MCF 10A (cell line): ENCODE data around the gene CAMTA1. TPM values are rescaled to one million over a fixed set of nuclear protein-coding genes. Genes with fewer than 3 reads are reported as not detected.

ENCODE experiments used
- BruUV-seq: library from RNA; stranded (reverse); fragments of 400-500 nt; replicated peaks from 2 replicates; lab custom pipeline; 2021; lab: Mats Ljungman, UMichigan
- CTCF ChIA-PET: fragments of 300-600 bp; sonication (Branson Sonifier 250); formaldehyde crosslinking; extraction: SDS; loops from one replicate; lab custom pipeline; 2021; ENCODE audit warnings: antibody characterized with exemption, inconsistent platforms; lab: Yijun Ruan, JAX
- POLR2A ChIA-PET: fragments of 300-600, 350-650 bp; sonication (Branson Sonifier 250); formaldehyde crosslinking; extraction: SDS; loops from one replicate; lab custom pipeline; 2020; ENCODE audit warnings: antibody characterized with exemption, inconsistent platforms; lab: Yijun Ruan, JAX
- DNase-seq: peaks from one replicate; pipeline ENCODE4 v3.0.0-alpha.2; 2018; ENCODE audit not compliant: unreplicated experiment
- H3K27ac Mint-ChIP-seq: one replicate; pipeline ENCODE4 v1.8.0; 2022; ENCODE audit warnings: mild to moderate bottlenecking, low read depth, mixed read lengths; ENCODE audit not compliant: unreplicated experiment
- H3K27me3 Mint-ChIP-seq: one replicate; pipeline ENCODE4 v1.8.0; 2022; ENCODE audit warnings: mixed read lengths; ENCODE audit not compliant: insufficient read depth, unreplicated experiment
- H3K36me3 Mint-ChIP-seq: one replicate; pipeline ENCODE4 v1.8.0; 2022; ENCODE audit warnings: mild to moderate bottlenecking, moderate library complexity, mixed read lengths; ENCODE audit not compliant: insufficient read depth, unreplicated experiment
- H3K4me1 Mint-ChIP-seq: one replicate; pipeline ENCODE4 v1.8.0; 2022; ENCODE audit warnings: mixed read lengths; ENCODE audit not compliant: insufficient read depth, unreplicated experiment
- H3K4me3 Mint-ChIP-seq: one replicate; pipeline ENCODE4 v1.8.0; 2022; ENCODE audit warnings: mild to moderate bottlenecking, moderate library complexity, mixed read lengths; ENCODE audit not compliant: unreplicated experiment
- H3K9me3 Mint-ChIP-seq: one replicate; pipeline ENCODE4 v1.8.0; 2022; ENCODE audit warnings: mixed read lengths; ENCODE audit not compliant: unreplicated experiment
- CTCF ChIP-seq: fragments of 200-600 bp; IDR thresholded peaks from one replicate; pipeline ENCODE4 v1.8.0; 2022; ENCODE audit warnings: antibody characterized with exemption, mild to moderate bottlenecking; ENCODE audit not compliant: unreplicated experiment
- intact Hi-C: fragments of 100-400 bp; cut with micrococcal nuclease; formaldehyde crosslinking; loops from 2 replicates; pipeline ENCODE4 v1.14.1; 2022
- total RNA-seq: library from RNA; stranded (reverse); gene quantifications from 2 replicates; pipeline ENCODE4 v1.2.3, GENCODE V29; 2022

Gene CAMTA1
- total RNA-seq, 1 experiment from 2014 or later, result 74.1 TPM

DNA sequence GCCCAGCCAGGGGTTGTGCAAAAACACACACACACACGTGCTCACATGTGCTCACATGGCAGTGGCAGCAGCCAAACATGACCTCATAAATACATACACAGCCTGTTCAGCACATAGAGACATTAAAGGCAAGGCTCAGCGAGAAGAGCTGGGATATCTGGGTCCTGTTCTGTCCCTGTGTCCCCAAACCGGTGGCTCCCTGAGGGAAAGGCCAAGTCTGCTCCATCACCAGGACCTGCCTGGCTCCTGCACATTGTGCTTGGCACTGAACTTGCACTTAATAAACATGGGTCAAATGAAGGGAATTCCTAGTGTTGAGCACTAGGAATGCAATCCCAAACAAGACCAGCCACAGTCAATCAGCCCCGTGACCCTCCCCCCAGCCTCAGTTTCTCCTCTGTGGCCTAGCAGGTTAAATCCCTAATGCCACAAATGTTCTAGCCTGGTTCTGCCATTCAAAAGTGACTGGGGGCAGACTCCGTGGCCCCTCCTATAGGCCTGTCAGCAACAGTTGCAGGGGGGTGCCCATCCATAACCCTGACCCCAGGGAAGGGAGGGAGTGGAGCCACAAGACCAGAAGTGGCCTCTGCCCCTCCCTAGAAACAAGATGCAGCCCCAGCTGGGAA lies 825.0 kb downstream of the CAMTA1 start:
- Mint-ChIP-seq H3K27ac (no peak overlapping the region), H3K36me3 (no peaks in the 10 kb centered on the region), H3K27me3 (peaks cover 45% of the 10 kb centered on the region), H3K4me1 (no peaks in the 10 kb centered on the region), H3K9me3 (peaks cover 9% of the 10 kb centered on the region), H3K4me3 (no peak overlapping the region)
- DNase-seq, result no peak
- POLR2A ChIA-PET, result no interaction called here
- TF ChIP-seq CTCF, result no peak
- BruUV-seq, result no TSS peak
- CTCF ChIA-PET, result no interaction called here
- intact Hi-C loops, result no loop called here

DNA sequence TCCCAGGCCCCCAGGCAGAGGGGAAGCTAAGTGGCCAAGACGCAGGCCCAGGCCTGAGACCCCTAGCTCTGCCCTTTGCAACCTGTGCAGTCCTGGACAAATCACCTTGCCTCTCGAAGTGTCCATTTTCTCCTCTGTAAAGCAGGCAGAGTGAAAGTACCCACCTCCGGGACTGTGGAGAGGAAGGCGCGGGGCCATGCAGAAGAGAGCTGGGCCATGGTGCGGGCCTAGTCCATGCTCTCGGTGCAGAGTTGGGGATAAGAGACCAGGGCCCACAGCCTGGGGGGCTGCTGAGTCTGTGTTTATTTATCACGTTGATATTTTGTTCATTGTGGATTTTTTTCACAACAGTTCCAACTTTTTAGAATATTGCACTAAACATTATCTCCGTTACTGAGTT lies 825.7 kb downstream of the CAMTA1 start:
- Mint-ChIP-seq H3K4me3 (no peak overlapping the region), H3K4me1 (no peaks in the 10 kb centered on the region), H3K27ac (no peak overlapping the region), H3K9me3 (peaks cover 9% of the 10 kb centered on the region), H3K36me3 (no peaks in the 10 kb centered on the region), H3K27me3 (peaks cover 40% of the 10 kb centered on the region)
- no TSS peak for BruUV-seq
- DNase-seq, result no peak
- ChIA-PET CTCF (no interaction called here), POLR2A (no interaction called here)
- TF ChIP-seq CTCF, result no peak
- intact Hi-C loops, result no loop called here

- no peaks in the 10 kb centered on the region for H3K36me3 Mint-ChIP-seq
- peaks cover 9% of the 10 kb centered on the region for H3K9me3 Mint-ChIP-seq
- H3K27ac Mint-ChIP-seq, result no peak overlapping the region
- intact Hi-C loops, result no loop called here
- TF ChIP-seq CTCF, result no peak
- ChIA-PET POLR2A (no interaction called here), CTCF (interaction anchor here (0.6 kb wide), 1 partner anchor 128 kb away, joined by 3 read pairs; no protein-coding TSS in a partner anchor)
- peaks cover 40% of the 10 kb centered on the region for H3K27me3 Mint-ChIP-seq
- DNase-seq, result no peak
- BruUV-seq, result no TSS peak
- no peaks in the 10 kb centered on the region for H3K4me1 Mint-ChIP-seq
- H3K4me3 Mint-ChIP-seq, result no peak overlapping the region
These were observed 826.3 kb downstream of the CAMTA1 start for GRCh38 chr1:7611421-7612010.

DNA sequence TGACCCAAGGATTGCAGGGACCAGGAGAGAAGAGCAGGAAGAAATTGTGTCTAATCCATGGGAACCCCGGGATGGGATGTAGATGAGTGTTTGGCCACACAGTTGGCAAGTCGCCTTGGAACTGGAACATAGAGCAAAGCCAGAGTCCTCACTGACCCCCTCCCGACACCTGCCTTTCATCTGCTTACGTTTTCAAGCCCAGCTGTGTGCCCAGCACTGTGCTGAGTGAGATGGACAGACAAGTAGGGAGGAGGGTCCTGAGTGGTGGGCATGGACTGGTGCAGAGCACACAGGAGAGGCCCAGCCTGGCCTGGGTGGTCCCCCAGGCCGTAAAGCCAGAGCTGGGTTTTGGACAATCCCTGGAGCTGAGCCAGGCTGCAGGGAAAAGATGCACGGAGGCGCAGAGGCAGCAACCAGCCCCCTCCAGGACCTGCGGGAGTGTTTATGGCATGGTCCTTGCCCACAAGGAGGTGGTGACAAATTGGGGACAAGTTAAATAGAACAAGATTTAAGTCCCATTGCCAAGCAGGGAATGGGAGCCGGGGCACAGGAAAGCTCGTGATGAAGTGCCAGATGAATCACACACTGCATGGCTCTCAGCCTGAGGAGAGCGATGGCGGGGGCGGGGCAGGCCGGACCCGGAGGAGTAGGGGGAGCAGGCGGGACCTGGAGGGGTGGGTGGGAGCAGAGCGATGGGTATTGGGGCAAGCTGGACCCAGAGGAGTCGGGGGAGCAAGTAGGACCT lies 828.0 kb downstream of the CAMTA1 start:
- no peaks in the 10 kb centered on the region for H3K4me1 Mint-ChIP-seq
- intact Hi-C loops, result no loop called here
- no peak overlapping the region for H3K27ac Mint-ChIP-seq
- H3K36me3 Mint-ChIP-seq, result peaks cover 4% of the 10 kb centered on the region
- BruUV-seq, result no TSS peak
- no peak overlapping the region for H3K4me3 Mint-ChIP-seq
- TF ChIP-seq CTCF, result no peak
- CTCF ChIA-PET, result no interaction called here
- H3K27me3 Mint-ChIP-seq, result peaks cover 46% of the 10 kb centered on the region
- no peaks in the 10 kb centered on the region for H3K9me3 Mint-ChIP-seq
- POLR2A ChIA-PET, result interaction anchor here (0.5 to 0.6 kb wide), 2 partner anchors 22 to 121 kb away, joined by 3 read pairs; no protein-coding TSS in a partner anchor
- DNase-seq, result no peak
